Large intestine (tissue), 3 donors: Measurements from ENCODE around the gene GPR3. TPM values are rescaled to one million over a fixed set of nuclear protein-coding genes. Genes with fewer than 3 reads are reported as not detected.
A peak's percentile ranks its signal among the peaks of the same experiment; 100 is the strongest.
"Not testable (repeated sequence)": the region's sequence is repeated elsewhere in the genome, so short reads cannot be mapped to it uniquely, and the experiment has no call there.

ENCODE experiments used
- DNase-seq, 2 donors: peaks; one replicate each; pipeline versions ENCODE4 v3.0.0 to v3.0.0-alpha.2; 2013
- H3K27ac ChIP-seq: one replicate; pipeline ENCODE4 v1.5.1; 2013; ENCODE audit warnings: low read length
- H3K27me3 ChIP-seq: 2 replicates; pipeline ENCODE4 v1.6.1; 2013; ENCODE audit warnings: low read length; ENCODE audit not compliant: control insufficient read depth, insufficient read depth
- H3K36me3 ChIP-seq: 2 replicates; pipeline ENCODE4 v1.6.1; 2013; ENCODE audit warnings: low read length; ENCODE audit not compliant: control insufficient read depth, insufficient read depth
- H3K4me1 ChIP-seq: one replicate; pipeline ENCODE4 v1.6.1; 2013; ENCODE audit warnings: low read length; ENCODE audit not compliant: control insufficient read depth, insufficient read depth
- H3K4me3 ChIP-seq: one replicate; pipeline ENCODE4 v1.5.1; 2013; ENCODE audit warnings: low read length
- H3K9me3 ChIP-seq: one replicate; pipeline ENCODE4 v1.6.1; 2013; ENCODE audit warnings: mild to moderate bottlenecking, low read depth, low read length, moderate library complexity; ENCODE audit not compliant: control insufficient read depth
- WGBS: methylation state at CpG from one replicate; pipeline ENCODE4 v1.1.5; 2013; ENCODE audit warnings: low lambda C conversion rate; ENCODE audit not compliant: insufficient coverage; 5-methylcytosine and 5-hydroxymethylcytosine counted together
- polyA plus RNA-seq: library from polyadenylated mRNA; unstranded; fragments of 120-200 nt; gene quantifications from one replicate; pipeline ENCODE4 v1.2.1, GENCODE V29; 2013

GPR3 gene
- polyA plus RNA-seq, 1 donor = 0.27 TPM

DNA sequence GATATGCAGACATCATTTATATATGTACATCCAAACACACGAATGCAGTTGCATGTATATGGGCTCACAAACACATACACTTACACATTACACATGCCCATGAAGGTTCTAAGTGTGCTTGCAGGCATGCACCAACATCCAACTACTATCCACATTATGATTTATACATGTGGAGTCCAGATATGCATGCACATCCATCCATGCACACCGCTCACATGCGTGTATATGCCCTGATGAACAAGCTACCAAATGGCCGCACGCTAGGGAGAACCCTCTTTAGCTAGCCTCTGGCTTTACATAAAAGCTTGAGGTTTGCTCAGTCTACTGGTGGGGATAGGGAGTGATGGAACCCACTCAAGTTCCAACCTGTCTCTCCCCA, 8.5 kb downstream of the GPR3 start:
- H3K4me3 ChIP-seq = no peak overlapping the region
- H3K36me3 ChIP-seq = peaks cover 7% of the 10 kb centered on the region
- no peak overlapping the region for H3K27ac ChIP-seq
- no peaks in the 10 kb centered on the region for H3K27me3 ChIP-seq
- DNase-seq = no peak
- no peaks in the 10 kb centered on the region for H3K9me3 ChIP-seq
- no CpG with 5 or more reads among the region's 5 CpGs for WGBS
- peaks cover 27% of the 10 kb centered on the region for H3K4me1 ChIP-seq

DNA sequence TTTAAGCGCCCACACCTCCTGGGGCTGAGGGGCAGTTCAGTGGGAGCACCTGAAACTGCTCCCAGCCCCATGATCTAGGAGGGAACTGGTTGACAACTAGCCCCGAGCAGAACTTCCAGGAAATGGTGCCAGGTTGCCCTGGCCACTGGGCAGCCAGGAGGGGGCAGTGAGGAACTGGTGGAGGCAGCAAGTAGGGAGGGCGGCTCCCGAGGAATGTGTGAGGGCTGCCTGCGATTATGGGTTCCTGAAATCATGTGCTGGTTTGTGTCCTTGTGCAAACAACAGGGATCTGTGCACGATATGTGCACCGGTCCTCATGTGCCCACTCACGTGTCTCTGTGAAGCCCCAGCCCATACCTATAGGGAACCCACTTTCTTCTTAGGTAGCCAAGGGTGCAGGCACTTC, 9.9 kb downstream of the GPR3 start:
- DNase-seq = peak; percentile 79
- Histone ChIP-seq H3K9me3 (no peaks in the 10 kb centered on the region), H3K36me3 (peaks cover 21% of the 10 kb centered on the region), H3K4me3 (no peak overlapping the region), H3K27me3 (no peaks in the 10 kb centered on the region), H3K4me1 (peaks cover 27% of the 10 kb centered on the region), H3K27ac (peak overlapping the region; percentile 49)
- no CpG with 5 or more reads among the region's 8 CpGs for WGBS

DNA sequence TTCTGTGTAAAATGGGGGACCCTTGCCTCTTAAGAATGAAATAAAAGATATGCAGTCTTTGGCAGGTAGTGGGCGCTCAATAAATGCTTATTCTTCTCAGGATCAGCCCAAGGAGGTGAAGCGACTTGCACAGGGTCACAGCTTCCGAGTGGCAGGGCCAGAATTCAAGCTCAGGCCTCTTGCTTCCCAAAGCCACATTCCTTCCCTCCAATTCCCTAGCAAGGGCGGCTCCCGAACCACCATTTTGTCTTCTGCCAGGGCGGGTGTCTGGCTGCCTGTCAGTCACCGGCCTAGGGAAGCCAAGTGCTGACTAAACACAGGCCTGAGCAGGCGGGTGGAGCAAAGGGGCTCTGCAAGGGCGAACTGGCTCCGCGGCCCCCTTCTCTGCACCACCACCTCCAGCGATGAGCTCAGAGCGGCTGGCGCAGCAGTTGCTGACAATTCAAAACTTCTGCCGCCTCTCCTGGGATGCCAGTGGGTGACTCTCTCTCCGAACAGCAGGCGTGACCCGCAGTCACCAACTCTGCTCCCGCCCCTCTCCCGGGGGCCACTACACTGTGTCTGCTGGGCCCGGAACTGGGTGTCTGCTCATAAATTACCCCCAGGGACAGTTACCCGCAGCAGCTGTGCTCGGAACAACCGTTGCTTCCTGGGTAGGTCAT, 10.8 kb downstream of the GPR3 start:
- Histone ChIP-seq H3K4me1 (peaks cover 25% of the 10 kb centered on the region), H3K36me3 (peaks cover 29% of the 10 kb centered on the region), H3K27ac (peak overlapping the region; percentile 49), H3K27me3 (no peaks in the 10 kb centered on the region), H3K9me3 (no peaks in the 10 kb centered on the region), H3K4me3 (no peak overlapping the region)
- peak in 1 of 2 donors; percentile 27 for DNase-seq
- WGBS = no CpG with 5 or more reads among the region's 24 CpGs

DNA sequence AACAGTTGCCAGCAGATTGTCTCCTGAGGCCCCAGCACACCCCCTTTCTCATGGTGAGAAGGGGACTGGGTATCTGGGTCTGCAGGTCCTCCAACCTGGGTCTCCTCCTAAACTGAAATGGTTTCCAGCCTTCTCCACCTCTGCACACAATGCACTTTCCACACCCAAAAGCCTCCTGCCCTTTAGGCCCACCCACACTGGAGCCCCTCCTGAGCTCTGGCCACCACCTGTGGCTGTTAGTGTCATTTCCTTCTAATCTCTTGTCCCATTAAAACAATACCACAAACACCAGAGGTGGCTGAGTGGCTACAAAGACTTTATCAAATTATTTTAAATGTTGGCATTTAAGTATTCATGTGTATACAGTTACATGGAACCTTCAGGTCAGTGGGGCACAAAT, 11.5 kb downstream of the GPR3 start:
- no peak for DNase-seq
- Histone ChIP-seq H3K36me3 (peaks cover 37% of the 10 kb centered on the region), H3K4me1 (peaks cover 18% of the 10 kb centered on the region), H3K4me3 (no peak overlapping the region), H3K9me3 (no peaks in the 10 kb centered on the region), H3K27me3 (no peaks in the 10 kb centered on the region), H3K27ac (peak overlapping the region; percentile 37)

DNA sequence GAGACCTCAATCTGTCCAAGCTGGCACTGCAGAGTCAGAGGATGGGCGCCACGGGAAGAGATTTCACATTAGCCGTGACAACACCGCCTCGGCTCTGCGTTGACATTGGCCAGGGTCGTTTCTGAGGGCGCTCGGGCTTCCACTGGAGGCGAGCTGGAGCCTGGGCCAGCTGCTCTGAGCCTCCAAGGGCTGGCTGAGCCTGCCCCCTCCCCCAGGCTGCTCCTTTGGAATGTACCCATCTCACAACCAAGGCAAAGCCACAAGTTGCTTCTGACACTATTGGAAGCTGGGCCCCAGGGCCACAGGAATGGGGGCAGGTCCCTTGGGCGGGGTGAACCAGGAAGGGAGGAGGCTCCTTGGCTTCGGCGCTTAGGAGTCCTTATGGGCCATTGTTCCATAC, 12.7 kb downstream of the GPR3 start:
- Histone ChIP-seq H3K27ac (no peak overlapping the region), H3K4me3 (no peak overlapping the region), H3K36me3 (peaks cover 46% of the 10 kb centered on the region), H3K27me3 (no peaks in the 10 kb centered on the region), H3K9me3 (no peaks in the 10 kb centered on the region), H3K4me1 (peaks cover 9% of the 10 kb centered on the region)
- no peak for DNase-seq
- no CpG with 5 or more reads among the region's 13 CpGs for WGBS

GRCh38 chr1:27405598-27406361, 13.4 kb downstream of the GPR3 start:
- H3K4me1 ChIP-seq, DNase-seq, H3K27me3 ChIP-seq, H3K4me3 ChIP-seq, H3K27ac ChIP-seq, H3K9me3 ChIP-seq: not testable (repeated sequence)
- no CpG with 5 or more reads among the region's 18 CpGs for WGBS
- H3K36me3 ChIP-seq = peaks cover 53% of the 10 kb centered on the region

- Histone ChIP-seq H3K4me3 (no peak overlapping the region), H3K36me3 (peaks cover 58% of the 10 kb centered on the region), H3K4me1 (peaks cover 9% of the 10 kb centered on the region), H3K27ac (no peak overlapping the region), H3K9me3 (no peaks in the 10 kb centered on the region), H3K27me3 (no peaks in the 10 kb centered on the region)
- no peak for DNase-seq
- WGBS = no CpG with 5 or more reads among the region's 4 CpGs
Measured at GRCh38 chr1:27406362-27406680, 13.9 kb downstream of the GPR3 start.

DNA sequence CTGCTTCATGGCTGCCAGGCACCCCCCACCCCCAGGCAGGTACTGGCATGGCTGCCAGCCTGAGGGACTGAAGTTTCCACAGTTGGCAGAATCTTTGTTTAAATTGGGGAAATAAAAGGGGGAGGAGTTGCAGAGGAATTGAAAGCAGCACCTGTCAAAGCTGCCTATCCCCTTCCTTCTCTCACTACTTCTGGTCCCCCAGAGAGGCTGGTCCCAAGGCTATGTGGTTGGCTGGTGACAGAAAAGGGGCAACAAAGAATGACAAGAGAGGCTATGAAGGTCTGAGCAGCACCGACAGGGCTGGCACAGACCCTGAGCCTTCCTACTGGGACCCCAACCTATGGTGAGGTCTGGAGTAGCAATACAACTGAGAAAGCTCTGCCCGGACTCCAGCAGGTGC, 14.4 kb downstream of the GPR3 start:
- not testable (repeated sequence) for H3K4me3 ChIP-seq, H3K9me3 ChIP-seq, DNase-seq, H3K27ac ChIP-seq, H3K27me3 ChIP-seq, H3K4me1 ChIP-seq
- no CpG with 5 or more reads among the region's 2 CpGs for WGBS
- peaks cover 61% of the 10 kb centered on the region for H3K36me3 ChIP-seq

- peaks cover 73% of the 10 kb centered on the region for H3K36me3 ChIP-seq
- no peaks in the 10 kb centered on the region for H3K27me3 ChIP-seq
- WGBS = 100% methylated on average over 1 of the region's 9 CpGs
- peaks cover 6% of the 10 kb centered on the region for H3K4me1 ChIP-seq
- H3K4me3 ChIP-seq = no peak overlapping the region
- no peak overlapping the region for H3K27ac ChIP-seq
- DNase-seq = no peak
- no peaks in the 10 kb centered on the region for H3K9me3 ChIP-seq
Measured at GRCh38 chr1:27408151-27408550, 15.7 kb downstream of the GPR3 start.

DNA sequence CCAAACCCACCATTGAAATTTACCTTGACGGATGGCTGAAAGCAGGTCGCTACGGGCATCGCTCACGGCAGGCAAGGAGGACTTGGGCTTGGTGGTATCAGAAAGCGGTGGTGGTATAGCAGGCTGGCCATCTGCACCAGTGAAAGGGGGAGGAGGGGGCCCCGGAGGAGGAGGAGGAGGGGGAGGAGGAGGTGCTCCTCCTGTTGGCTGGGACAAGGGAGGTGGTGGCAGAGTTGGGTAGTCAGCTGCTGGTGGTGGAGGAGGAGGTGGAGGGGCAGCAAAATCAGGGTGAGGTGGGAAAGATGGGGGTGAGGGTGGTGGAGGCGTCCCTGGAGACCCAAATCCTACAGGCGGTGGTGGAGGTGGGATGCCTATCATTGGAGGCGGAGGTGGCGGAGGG, 17.2 kb downstream of the GPR3 start:
- DNase-seq = no peak
- no CpG with 5 or more reads among the region's 11 CpGs for WGBS

GRCh38 chr1:27410709-27411108, 18.3 kb downstream of the GPR3 start:
- H3K4me3 ChIP-seq = no peak overlapping the region
- no peaks in the 10 kb centered on the region for H3K27me3 ChIP-seq
- peaks cover 92% of the 10 kb centered on the region for H3K36me3 ChIP-seq
- no peak for DNase-seq
- H3K4me1 ChIP-seq = no peaks in the 10 kb centered on the region
- WGBS = no CpG with 5 or more reads among the region's 2 CpGs
- H3K9me3 ChIP-seq = no peaks in the 10 kb centered on the region
- no peak overlapping the region for H3K27ac ChIP-seq

More for the DNA sequence above, 17.2 kb downstream of the GPR3 start:
- H3K9me3 ChIP-seq = no peaks in the 10 kb centered on the region
- no peaks in the 10 kb centered on the region for H3K4me1 ChIP-seq
- H3K27me3 ChIP-seq = no peaks in the 10 kb centered on the region
- no peak overlapping the region for H3K27ac ChIP-seq
- H3K36me3 ChIP-seq = peaks cover 88% of the 10 kb centered on the region
- H3K4me3 ChIP-seq = no peak overlapping the region
